ENCODE data around the gene NASP.
A peak's percentile ranks its signal among the peaks of the same experiment; 100 is the strongest.

NASP gene, protein sequence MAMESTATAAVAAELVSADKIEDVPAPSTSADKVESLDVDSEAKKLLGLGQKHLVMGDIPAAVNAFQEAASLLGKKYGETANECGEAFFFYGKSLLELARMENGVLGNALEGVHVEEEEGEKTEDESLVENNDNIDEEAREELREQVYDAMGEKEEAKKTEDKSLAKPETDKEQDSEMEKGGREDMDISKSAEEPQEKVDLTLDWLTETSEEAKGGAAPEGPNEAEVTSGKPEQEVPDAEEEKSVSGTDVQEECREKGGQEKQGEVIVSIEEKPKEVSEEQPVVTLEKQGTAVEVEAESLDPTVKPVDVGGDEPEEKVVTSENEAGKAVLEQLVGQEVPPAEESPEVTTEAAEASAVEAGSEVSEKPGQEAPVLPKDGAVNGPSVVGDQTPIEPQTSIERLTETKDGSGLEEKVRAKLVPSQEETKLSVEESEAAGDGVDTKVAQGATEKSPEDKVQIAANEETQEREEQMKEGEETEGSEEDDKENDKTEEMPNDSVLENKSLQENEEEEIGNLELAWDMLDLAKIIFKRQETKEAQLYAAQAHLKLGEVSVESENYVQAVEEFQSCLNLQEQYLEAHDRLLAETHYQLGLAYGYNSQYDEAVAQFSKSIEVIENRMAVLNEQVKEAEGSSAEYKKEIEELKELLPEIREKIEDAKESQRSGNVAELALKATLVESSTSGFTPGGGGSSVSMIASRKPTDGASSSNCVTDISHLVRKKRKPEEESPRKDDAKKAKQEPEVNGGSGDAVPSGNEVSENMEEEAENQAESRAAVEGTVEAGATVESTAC

DNA sequence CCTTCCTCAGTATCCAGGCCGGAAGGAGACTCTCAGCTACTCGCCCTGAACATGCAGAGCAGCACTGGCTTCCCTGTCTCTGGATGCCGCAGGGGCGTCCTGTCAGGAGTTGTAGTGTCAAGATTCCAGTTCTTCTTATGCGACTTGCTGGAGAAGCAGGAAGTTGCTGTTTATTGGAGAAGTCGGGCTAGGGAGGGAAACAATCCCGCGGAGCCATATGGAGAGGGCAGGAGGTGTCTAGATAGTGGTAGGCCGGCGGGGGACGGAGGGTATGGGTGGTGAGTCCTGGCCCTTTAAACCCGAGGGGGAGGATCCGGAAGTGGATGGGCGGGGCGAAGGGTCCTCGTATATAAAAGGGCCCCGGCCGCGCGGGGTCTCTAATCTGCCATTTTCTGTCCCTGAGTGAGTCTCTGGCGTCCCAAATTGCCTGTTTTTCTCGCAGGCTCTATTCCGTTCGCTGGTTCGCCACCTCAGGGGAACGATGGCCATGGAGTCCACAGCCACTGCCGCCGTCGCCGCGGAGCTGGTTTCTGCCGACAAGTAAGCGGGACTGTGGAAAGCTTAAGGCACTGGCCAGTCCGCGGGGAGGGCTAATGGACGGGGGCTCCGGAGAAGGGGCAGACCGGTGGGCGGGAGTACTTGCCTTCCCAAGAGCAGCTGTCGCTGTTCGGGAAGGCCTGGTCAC, at the start of gene NASP:
Gene NASP, plus strand, starts transcription at position 376 of the 685 bp plus-strand sequence. Its CDS starts 106 bp downstream, at position 482.
- DNase-seq: peak; percentile 90 to 94

DNA sequence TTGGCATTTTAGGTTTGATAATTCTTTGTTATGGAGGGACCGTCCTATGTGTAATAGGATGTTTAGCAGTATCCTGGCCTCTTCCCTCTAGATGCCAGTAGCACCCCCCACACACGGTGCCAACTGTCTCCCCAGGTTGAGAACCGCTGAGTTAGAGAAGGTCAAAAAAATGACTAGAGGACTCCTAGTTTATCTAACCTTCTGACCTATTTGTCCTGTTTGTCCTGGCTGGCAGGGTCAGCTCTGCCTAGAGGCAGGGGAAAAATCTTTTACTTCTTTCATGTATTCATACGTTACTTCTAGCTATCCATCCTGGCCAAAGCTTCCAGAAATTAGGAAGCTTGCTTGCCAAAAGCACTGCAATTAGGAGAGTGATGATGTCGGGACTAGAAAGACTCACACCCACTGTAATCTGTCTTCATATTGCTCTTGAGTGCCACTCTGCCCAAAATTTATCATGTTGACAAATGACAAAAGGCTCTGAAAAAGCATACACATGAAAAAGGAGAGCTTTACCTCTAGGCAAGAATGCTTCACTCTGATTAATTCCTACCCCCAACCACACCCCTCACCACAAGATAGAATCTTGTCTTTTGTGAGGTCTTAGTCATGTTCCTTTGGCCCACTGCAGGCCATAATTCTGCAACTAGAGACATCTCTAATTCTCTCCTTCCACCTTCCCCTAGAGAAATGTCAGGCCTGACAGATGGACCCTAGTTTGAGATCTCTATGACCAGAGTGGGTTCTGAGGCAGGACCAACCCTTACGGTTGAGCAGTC, 47.7 kb upstream of the NASP start:
- DNase-seq: no peak

DNA sequence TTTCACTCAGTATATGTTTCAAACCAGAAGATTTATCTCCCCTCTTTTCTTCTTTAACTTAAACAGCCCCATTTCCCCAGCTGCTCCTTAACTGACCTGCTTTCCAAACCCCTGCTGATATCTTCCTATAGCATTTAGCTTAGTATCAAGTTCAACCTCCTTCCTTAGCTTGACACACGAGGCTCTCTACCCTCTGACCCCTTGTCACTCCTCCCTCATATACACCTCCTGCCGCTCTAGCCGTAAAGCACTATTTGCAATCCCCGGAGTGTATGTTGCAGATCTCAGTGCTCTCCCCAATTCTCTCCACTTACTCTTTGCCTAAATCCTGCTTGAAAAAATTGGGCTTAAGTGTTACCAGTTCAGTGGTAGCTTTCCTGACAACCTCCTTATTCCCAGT, 47.0 kb upstream of the NASP start:
- DNase-seq: no peak

DNA sequence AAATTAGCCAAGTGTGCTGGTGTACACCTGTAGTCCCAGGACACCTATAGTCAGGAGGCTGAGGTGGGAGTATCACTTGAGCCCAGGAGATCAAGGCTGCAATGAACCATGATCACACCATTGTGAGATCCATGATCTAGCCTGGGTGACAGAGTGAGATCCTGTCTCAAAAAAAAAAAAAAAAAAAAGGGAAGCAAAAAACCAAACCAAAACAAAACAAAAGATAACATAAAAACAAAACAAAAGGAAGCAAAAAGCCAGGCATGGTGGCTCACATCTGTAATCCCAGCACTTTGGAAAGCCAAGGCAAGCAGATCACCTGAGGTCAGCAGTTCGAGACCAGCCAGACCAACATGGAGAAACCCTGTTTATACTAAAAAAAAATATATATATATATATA, 42.6 kb upstream of the NASP start:
- DNase-seq: no peak

DNA sequence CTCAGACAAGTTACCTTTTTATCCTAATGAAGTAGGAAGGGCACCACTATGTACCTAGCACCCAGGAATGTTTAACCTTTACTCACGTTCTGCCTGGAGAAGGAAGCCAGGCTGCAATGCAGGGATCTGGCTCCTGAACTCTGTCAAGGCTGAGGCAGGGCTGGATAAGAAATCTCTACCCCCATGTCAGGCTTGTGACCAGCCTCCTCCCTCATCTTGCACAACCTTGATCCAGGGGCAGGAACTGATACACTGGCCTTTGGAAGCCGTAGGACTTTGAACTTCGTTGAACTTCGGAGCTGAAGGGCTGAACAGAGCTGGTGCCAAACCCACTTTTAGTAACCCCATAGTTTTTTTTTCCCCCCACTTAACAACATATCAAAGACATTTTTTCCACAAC, 41.2 kb upstream of the NASP start:
- no peak for DNase-seq

DNA sequence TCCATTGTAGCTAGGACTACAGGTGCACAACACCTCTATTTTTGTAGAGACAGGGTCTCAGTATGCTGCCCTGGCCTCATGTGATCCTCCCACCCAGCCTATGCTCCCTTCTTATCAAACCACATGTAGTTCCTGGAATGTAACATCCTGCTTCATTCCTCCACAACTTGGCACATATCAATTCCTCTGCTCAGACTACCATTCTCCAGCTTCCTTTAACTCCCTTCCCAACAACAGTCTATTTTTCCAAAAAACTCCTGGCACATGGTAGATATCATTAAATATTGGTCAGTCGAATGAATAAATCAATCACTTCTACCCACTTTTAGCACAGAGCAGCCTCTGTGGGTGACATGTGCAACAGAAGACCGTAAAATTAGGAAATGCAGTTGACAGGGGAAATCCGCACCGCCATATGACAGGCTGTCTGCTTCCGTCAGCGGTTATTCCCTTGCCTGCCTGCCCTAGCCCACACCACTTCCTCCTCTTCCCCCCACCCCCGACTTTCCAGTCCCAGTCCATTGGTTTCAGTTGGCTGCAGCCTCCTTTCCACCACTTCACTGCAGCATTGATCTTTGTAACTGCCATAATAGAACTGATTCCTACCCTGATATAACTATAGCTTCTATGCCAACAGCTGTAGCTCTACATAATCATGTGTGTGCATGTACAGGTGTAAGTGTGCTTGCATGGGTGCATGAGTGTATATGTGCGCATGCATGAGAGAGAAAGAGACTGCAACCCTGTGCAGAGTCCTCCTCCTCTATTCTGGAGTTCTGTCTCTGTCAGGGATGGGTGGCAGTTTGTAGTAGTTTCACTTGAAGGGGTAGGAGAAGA, 40.0 kb upstream of the NASP start:
- DNase-seq: peak; percentile 81 to 83

DNA sequence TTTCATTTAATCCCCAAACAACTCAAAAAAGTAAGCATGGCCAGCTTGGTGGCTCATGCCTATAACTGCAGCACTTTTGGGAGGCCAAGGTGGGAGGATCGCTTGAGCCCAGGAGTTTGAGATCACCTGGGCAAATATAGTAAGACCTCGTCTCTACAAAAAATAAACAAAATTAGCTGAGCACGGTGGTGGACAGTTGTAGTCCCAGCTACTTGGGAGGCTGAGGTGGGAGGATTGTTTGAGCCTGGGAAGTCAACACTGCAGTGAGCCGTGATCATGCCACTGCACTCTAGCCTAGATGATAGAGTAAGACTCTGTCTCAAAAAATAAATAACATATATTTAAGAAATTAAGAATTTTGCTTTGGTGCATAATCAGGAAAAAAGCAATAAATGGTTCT, 39.3 kb upstream of the NASP start:
- no peak for DNase-seq

GRCh38 chr1:45545019-45545493, 38.8 kb upstream of the NASP start:
- DNase-seq: no peak

- DNase-seq: no peak
These were observed 38.1 kb upstream of the NASP start for GRCh38 chr1:45545553-45546310.

DNA sequence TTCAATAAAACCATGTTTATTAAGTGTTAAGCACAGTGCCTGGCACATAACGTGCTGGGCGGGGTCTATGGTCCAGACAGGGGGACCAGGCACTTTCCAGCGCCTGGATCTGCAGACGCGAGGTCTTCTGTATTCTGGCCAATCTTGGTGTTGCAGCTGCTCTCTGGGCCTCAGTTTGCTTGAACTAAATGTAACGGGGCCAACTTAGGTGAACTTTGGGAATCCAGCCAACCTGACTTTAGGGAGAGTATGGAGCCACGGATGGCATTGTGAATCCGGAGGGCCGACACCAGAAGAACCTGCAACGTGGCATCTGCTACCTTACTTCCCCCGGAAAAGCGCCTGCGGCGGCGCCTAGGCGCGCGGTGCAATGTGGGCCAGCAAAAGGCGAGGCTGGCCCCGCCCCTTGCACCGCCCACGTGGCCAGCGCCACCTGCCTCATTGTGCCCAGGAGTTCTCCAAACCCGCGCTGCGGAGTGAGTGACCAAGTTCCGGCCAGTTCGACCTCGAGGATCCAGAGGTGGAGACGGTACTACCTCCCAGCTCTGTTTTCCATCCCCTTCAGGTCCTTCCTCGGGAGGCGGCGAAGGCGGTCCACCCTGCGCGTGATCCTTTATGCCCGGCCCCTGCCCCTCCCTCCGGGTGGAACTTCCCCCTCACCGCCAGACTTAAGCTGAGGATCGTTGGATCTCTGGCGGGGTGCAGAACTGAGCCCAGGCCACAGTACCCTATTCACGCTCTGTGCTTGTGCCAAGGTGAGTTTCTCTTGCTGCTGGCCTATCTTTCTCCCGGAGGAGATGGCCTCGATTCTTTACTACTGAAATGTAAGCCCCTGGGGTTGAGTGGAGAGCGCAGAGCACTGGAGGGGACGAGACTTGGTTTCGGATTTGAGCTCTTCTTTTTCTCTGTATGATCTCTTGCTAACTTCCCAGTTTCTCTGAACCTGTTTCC, 33.2 kb upstream of the NASP start, which contains the start of gene AKR1A1:
Gene AKR1A1, plus strand, starts transcription at position 426 of the 951 bp plus-strand sequence. CDS start 10,969 bp downstream, outside the sequence.
- DNase-seq: peak; percentile 85 to 86

- DNase-seq: no peak
These were observed 32.2 kb upstream of the NASP start for GRCh38 chr1:45551684-45552083.

DNA sequence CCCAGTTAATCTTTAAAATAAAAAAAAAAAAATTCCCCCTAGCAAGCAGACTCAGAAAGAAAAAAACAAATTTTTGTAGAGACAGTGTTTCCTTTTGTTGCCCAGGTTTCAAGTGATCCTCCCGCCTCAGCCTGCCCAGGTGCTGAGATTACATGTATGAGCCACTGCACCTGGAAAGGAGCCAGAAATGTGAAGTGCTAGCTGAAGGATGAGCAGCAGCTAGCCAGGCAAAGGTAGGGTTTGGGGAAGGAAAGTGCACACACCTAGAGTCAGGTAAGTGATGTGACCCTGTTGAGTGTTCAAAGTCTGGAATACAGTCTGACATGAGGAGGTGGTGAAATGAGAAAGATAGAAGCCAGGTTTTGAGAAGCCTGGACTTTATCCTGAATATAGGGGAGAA, 31.5 kb upstream of the NASP start:
- DNase-seq: no peak

DNA sequence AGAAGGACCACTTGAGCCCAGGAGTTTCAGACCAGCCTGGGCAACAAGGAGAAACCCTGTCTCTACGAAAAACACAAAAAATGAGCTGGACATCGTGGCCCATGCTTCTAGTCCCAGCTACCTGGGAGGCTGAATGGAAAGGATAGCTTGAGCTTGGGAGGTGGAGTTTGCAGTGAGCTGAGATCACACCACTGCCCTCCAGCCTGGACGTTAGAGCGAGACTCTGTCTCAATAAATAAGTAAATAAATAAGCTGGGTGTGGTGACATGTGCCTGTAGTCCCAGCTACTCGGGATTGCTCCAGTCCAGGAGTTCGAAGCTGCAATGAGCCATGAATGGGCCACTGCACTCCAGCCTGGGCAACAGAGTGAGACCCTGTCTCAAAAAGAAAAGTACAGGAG, 29.6 kb upstream of the NASP start:
- DNase-seq: no peak

- no peak for DNase-seq
These were observed 26.4 kb upstream of the NASP start for GRCh38 chr1:45557422-45557944.

DNA sequence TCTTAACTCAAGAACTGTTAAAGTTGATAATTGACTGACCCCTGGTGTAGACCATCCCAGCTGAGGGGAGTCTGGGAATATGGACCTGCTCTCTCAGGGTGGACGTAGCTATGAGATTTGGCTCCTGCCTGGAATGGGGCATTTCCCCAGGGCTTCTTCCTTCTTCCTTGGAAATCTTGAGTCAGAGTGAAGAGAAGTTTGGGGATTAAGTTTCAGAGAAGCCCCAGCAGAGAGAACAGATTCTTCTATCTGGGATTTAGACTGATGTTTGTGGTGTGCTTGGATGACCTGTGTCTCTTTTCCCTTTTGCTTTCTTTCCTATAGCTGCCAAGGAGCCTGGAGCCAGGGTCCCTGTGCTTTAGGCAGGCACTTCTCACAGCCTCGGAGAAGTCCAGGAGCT, 20.0 kb upstream of the NASP start:
- DNase-seq: no peak

GRCh38 chr1:45566722-45567121, 17.1 kb upstream of the NASP start:
- no peak for DNase-seq

DNA sequence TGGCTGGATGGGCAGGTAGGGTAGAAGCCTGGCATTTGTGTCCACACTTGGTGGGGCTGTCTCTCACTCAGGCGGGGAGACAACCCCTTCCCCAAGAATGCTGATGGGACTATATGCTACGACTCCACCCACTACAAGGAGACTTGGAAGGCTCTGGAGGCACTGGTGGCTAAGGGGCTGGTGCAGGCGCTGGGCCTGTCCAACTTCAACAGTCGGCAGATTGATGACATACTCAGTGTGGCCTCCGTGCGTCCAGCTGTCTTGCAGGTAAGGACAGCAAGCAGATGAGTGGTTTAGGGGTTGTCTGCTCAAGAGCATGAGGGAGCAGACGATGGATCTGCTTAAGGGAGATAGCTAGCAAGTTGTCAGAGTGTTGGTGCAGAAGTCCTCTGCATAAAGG, 15.9 kb upstream of the NASP start:
- DNase-seq: no peak

DNA sequence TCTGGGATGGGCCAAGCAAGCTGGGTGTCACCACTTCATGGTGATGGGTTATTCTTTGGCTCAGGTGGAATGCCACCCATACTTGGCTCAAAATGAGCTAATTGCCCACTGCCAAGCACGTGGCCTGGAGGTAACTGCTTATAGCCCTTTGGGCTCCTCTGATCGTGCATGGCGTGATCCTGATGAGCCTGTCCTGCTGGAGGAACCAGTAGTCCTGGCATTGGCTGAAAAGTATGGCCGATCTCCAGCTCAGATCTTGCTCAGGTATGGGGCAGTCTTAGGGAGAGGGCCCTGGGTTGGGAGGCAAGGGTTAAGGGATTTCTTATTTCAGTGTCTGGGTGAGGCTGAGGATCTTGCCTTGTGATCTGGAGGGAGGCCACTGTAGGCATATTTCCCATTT, 15.4 kb upstream of the NASP start:
- no peak for DNase-seq

- DNase-seq: no peak
These were observed 14.3 kb upstream of the NASP start for GRCh38 chr1:45569571-45569961.

Measured in CD4-positive, alpha-beta T cell treated with Interleukin-4 for 1 hour (primary cell).